HuH-7 (cell line): ENCODE results near the gene NDUFAF8.
"Not testable (repeated sequence)": the region's sequence is repeated elsewhere in the genome, so short reads cannot be mapped to it uniquely, and the experiment has no call there.

Source experiments
- DNase-seq: peaks from one replicate; pipeline ENCODE4 v3.0.0; 2011; ENCODE audit warnings: low spot score

NDUFAF8 gene

DNA sequence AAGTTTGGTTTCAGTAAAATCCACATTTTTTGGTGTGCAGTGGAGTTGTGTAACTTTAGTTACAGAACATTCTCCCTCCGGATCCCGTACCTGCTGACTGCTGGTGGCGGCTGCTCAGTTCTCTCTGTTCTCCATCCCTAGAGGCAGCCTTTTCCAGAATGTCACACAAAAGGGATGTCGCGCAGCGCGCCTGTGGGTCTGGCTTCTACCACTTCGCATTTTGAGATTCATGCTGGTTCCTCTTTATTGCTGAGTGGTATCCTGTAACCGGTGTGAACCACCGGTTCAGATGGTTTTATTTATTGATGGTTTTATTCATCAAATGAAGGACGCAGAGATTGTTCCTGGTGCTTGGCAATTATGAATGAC, 15.4 kb upstream of the NDUFAF8 start:
- DNase-seq, result no peak

DNA sequence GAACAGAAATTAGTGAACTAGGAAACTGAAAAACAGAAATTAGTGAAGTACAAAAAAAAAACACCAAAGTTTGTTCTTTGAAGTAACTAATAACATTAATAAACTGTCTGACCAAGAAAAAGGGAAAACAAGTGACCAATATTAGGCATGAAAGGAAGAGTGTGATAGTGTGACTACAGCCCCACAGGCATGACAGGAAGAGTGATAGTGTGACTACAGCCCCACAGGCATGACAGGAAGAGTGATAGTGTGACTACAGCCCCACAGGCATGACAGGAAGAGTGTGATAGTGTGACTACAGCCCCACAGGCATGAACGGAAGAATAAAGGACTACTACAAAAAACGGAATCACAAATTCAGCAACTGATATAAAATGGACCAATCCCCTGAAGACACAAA, 11.5 kb upstream of the NDUFAF8 start:
- not testable (repeated sequence) for DNase-seq

DNA sequence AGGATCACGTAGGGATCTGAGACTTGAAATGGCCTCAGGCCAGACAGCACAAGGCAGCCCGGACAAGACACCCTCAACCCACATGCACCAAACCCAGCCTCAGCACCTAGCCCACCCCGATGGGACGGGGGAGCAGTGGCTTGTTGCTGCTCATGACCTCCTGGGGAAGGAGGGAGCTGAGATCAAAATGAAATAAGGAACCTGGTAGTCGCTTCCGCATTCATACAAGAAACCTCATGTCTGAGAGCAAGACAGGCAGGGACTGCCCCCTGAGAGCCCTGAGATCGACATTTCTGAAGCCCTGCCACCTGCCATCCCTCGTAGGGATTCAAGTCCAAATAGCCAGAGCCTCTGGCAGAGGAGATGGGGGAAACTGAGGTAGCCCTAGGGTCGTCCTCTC, 10.7 kb upstream of the NDUFAF8 start:
- DNase-seq, result no peak

DNA sequence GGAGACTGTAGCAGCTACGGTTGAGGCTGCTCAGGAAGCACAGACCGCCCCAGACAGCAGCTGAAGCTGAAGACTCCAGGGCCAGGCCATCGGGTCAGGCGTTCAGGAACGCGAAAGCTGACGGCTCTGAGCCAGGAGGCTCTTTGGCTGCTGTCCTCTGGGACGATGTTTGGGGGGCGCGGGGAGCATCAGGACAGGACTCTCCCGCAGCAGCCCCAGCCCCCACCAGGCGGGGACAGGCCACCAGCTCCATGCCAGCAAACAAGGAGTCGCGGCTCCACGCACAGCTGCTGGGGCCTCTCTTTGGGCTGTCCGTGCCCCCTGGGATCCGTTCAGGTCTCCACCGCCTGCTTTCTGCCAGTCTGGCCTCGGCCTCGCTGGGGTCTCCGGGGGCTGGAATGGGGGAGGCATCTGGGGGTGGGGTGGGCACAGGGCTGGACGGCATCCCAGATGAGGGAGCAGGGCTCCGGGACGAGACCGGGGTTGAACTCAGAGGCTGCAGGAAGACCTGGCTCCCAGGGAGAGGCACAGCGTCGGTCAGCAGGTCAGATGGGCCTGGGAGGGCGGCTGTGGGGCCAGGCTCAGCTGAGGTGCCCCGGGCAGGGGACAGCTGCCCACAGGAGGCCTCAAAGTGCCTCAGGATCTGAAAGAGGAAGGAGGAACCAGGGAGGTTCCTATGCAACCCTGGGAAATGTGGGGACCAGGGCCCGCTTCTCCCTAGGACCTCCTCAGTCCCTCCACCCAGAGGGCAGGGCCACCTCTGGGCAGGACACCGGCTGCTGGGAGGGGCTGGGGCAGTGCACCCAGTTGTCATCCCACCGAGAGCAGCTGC, 10.1 kb upstream of the NDUFAF8 start:
- DNase-seq, result no peak

DNA sequence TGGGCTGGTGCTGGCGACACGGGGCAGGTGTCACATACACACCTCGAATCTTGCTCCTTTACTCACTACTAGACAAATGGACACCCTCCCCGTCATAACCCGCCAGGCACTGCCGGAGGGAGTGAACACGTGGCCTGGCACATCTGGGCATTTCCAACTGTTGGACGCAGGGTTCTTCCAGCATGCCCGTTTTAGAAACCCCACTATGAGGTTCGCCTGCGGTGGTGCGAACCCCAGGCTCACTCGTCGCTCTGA, 9.5 kb upstream of the NDUFAF8 start:
- no peak for DNase-seq

DNA sequence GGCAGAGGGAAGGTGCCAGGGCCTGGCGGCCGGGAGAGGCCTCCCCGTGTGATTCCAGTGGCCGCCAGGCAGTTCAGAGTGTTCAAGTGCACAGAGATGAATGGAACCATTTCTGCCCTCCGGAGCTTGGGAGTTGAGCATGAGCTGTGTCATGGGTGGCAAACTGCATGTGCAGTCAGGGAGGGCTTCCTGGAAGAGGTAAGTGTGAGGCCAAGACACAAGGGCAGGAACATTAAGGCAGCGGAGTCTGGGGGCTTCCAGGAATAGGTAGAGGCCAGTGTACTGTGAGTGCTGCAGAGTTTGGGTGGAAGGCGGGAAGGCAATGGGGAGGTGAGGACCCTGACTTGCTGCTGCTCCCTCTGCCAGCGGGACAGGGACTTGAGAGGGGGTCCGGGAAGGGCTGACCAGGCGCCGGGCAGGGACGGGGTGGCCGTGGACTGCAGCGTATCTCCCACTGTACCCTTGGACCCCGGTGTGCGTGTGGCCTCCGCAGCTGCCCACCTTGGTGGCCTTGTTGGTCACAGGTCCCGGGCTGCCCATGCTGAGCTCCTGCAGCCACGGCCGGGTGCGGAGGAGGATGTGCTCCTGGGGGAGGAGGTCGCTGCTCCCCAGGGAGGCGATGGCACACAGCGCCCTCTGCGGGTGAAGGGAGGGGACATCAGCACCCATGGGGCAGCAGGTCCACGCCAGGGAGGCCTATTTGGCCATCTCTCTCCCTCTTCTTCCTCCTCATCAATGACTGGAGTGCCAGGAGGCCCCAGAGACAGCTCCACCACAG, 8.9 kb upstream of the NDUFAF8 start:
- DNase-seq, result peak; percentile 92

DNA sequence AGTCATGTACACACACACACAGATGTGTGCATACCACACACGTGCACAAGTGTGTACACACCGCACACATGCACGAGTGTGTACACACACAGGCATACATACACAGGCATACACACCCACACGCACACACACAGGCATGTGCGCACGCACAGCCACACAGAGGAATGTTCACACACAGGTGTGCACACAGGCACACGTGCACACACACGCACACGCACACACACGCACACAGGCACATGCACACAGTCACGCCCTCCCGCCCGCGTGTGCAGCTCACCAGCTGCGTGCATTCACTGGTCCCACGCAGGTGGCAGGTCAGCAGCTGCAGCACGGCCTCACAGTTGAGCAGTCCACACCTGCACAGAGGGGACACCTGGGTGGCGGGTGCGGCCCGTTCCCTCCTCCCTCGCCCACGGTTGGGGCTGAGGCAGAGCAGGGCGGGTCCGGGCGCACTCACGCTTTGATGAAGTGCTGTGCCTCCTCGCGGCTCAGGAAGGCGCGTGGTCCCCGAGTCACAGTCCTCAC, 7.9 kb upstream of the NDUFAF8 start:
- no peak for DNase-seq

DNA sequence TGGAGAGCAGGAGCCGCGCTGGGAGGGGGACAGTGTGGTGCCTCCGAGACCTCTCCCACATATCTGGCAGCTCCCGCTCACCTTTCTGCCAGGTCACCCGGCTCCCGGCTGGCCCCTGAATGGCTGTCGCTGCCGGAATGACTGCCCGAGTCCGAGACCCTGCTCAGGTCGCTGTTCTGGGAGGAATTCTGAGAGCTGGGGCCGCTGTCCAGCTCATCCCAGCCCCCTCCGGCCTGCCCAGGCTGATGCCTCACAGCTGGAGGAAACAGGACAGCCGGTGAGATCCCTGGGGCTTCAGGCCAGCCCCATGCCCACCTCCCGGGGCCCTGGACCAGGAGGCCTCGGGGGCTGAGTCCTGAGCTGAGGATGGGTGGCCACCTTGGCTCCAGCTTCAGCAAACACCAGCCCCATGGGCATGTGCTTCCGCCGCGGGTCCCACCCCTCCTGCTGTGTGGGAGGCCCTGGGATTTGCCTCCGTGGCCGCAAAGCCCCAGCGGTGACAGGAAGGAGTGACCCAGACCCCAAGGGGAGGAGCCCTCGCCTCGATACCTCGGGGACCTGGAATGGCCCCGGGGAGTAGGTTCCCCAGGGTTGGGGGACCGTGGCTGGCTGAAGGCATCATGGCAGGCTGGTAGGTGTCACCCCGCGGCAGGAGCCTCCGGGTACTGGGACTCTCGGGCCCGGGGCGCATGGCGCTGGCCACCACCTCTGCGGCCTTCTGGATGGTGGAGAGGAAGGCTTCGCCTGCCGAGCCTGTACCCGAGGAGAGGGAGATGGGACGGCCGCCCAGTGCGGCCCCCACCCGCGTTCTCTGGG, 7.1 kb upstream of the NDUFAF8 start:
- no peak for DNase-seq

DNA sequence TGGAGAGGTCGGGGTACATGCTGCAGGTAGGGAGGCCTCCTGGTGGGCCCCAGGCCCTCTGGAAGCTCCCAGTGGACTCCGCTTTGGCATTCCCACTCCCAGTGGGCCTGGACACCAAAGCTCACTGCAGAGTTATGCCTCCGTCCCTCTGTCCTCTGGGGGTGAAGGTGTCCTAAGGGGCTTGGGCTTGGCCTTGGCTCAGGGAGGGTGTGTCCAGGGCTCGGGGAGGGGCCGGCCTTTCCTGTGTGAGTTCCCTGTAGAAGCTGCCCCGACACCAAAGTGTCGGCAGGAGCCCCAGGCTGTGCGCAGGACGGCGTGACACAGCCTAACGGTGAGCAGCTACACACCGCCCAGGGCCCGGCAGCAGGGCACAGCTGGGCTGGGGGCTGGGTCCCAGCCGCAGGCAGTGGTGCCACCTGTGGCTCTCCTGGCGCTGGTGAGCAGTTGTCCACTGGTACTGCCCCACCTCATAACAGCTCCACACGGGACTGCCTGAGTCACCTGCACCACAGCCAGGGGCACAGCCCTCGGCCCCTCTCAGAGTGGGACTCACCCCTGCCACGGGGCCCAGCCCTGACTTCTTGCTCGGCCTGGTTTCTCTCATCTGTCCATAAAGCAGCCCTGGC, 6.4 kb upstream of the NDUFAF8 start:
- DNase-seq, result no peak

DNA sequence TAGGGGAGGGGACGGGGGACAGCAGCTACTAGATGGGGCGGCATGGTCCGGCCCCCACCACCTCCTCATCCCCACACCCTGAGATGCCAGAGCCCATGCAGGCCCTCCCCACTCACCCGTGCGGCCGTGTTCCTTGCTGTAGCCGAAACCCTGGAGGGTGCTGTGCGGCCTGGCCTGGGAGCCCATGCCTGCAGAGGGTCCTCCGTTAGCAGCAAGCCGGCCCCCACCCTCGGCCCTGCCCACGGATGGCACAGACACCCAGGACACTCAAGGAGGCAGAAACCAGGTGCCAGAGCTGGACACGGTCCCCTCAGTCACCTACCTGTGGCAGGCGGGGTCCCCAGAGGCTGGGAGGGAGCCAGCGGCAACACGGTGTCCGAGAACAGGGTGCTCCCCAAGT, 5.8 kb upstream of the NDUFAF8 start:
- DNase-seq, result no peak

DNA sequence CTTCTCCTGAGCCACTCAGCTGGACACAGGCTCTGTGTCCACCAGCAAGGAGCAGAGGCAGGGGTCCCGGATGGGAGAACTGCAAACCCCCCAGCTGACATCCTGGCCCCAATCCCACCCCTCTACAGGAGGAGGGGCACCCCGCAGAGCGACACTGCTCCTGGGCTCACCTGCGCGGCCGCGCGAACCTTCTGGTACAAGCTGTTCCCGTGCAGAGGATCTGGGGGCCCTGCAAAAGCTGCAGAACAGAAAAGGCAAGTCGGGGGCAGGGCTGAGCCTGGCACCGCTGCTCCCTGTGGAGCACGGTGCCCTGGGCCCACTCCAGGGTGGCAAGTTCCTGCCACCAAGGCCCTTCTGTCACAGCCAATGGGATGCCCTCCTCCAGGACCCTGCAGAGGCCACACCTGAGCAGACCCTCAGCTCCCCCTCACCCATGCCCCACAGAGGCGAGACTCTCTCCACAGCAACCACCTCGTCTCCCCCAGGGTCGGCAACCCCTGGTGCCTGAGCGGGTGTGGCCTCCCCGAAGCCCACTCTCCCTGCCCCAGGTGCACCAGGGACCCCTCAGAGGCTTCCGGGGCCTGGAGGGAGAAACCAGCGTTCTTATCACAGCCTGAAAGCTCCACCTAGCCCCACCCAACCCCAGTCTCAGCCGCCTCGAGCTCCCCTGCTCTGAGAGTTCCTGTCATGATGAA, 5.2 kb upstream of the NDUFAF8 start:
- DNase-seq, result no peak

DNA sequence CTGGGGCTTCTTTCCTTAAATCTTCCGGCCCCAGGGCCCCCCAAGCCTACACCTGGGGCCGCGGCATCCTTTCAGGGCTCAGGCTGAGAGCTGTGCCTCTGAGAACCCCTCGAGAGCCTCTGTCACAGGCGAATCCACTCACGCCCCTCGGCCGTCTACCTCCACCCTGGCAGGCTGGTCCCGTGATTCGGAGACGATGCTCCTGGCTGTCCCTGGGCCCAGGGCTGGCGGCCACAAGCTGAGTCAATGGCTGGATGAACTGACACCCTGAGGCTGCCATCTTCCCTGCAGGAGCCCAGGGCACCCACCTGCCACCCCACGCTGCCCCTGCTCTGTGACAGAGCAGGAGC, 4.6 kb upstream of the NDUFAF8 start:
- no peak for DNase-seq

DNA sequence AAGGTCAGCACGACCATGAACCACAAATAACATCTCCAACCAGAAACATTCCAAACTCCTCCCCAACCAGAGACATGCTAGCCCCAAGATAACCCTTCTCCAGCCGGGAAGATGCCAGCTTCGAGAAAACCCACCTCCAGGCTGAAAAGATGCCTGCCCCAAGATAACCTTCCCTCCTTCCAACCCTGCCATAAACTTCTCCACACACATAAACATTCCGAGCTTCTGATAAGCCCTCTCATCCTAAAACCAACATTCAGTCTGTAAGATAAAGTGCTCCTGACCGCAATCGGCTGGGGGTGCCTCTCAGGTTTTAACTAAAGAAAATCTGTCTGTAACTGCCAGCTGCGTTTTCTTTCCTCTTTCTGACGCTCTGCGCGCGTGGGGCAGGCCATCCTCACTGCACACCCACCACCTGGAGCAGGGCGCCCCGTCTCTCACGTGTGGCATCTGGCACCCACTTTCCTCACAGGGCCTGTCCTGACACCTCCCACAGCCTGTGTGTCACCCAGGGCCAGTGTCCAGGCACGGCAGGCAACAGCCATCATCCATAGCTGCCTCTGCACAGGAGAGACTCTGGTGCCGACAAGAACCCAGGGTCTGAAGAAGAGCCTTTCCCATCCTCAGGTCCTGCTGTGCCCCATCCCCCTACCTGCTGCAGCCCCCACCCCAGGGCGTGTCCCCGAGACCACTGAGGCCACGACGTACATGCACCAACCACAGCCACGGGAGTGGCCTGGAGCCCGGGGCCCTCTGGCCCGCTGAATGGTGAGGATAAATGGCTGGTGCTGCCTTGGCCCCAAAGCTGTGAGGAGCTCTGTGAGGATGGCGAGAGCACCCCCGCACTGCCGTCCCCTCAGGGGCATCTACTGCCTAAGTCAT, 3.9 kb upstream of the NDUFAF8 start:
- no peak for DNase-seq

DNA sequence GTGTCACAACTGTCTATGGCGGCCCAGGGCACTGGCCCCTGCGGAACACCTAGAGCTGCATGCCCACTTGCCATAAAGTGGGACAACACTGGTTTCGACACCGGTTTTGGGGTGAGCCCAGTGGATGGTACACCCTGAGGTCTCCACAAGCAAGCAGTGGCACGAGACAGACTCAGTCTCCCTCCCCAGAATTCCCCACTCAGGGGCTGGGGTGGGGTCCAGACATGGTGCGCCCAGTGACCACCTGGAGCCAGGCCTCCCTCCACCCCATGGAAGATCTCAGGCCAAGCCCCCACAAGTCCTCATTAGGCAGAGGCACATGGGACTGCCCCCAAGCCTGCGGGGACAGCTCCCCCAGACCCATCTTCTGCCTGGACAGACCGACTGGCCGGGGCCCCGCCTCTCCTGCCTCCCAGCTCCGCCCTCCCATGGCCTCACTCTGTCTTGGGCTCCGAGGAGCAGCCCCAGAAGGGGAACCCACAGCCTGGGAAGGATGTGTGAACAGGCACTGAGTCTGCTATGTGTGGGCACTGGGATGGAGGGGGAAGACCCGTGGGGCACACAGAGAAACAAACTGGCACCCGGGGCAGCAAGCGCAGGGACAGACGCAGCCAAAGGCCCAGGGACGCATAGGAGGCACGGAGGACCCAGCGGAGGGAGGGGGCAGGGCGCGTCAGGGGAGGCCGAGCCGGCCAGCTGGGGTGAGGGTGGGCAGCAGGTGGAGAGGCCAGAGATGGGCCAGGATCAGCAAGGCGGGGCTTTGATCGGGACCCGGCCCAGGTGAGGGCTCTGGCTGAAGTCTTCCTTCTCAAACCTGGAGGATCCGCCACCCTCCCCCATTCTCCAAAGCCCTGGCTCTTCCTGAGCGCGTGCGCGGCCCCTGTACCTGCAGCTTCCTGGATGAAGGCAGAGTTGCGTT, 3.0 kb upstream of the NDUFAF8 start:
- no peak for DNase-seq

DNA sequence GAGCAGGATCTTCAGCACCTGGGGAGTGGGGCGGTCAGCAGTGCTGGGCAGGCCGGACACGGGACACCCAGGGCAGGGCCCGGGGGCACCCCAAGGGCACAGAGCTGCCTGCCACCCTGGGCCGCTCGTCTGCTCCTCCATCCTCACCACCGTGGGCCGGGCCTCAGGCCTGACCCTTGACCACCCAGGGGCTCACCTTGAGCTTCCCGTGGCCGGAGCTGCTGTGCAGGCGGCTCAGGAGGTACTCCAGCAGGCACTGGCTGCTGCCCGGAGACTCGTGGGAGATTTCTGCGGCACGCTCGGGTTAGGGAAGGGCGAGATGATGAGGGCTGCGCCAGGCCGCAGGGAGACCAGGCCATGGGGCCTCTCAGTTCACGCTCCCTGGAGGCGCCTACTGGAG, 2.3 kb upstream of the NDUFAF8 start:
- no peak for DNase-seq

DNA sequence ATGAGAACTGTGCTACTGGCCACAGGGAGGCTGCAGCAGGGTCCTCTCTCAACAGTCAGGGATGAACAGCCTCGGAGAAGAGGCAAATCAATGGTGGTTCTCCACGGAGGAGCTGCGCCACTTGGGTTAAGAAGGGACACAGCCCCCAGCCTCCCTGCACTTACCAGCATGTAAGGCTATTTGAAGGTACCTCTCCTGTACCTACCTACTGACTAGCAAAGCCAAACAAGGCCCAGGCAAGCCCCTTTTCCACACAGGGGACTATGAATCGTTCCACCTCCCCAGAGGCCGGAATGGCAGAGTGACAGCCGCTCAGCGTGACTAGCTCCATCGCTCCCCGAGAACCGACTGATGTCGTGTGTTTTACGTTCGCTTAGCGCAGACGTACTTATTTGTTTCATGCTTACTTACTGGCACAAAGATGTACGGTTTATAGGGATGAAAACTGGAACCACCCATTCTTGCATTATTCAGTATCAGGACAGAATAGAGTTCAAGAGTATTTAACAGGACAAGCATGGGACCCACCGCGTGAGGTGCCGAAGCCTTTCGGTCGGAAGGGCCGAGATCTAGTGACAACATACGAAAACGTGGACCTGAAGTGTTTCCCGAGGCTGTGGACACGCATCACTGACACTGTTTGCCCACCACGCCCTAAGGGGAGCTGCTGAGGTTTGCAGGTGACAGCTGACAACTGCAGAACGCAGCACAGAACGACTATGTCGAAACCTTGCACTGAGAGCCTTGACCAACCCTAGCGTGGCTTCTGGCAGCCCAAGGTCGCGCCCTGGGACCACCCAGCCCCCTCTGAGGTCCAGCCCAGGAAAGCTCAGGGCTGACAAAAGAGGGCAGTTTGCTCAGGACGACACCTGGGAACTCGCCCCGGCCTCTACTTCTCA, 1.3 kb upstream of the NDUFAF8 start:
- DNase-seq, result no peak

DNA sequence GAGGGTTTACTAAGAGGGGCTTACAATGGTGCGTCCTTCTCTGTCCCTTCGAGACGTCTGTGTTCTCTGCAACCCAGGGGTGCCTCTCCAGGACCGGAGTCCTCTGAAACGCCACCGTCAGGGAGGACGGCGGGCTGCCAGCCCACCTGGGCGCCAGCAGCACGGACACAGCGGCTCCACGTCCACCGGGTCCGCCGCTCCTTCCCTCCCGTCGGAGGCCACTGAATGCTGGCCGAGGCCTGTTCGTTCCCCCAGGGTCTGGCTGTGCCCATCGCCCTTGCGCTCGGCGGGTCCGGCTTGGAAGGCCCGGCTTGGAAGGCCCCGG, 666 bp upstream of the NDUFAF8 start:
- DNase-seq, result no peak

DNA sequence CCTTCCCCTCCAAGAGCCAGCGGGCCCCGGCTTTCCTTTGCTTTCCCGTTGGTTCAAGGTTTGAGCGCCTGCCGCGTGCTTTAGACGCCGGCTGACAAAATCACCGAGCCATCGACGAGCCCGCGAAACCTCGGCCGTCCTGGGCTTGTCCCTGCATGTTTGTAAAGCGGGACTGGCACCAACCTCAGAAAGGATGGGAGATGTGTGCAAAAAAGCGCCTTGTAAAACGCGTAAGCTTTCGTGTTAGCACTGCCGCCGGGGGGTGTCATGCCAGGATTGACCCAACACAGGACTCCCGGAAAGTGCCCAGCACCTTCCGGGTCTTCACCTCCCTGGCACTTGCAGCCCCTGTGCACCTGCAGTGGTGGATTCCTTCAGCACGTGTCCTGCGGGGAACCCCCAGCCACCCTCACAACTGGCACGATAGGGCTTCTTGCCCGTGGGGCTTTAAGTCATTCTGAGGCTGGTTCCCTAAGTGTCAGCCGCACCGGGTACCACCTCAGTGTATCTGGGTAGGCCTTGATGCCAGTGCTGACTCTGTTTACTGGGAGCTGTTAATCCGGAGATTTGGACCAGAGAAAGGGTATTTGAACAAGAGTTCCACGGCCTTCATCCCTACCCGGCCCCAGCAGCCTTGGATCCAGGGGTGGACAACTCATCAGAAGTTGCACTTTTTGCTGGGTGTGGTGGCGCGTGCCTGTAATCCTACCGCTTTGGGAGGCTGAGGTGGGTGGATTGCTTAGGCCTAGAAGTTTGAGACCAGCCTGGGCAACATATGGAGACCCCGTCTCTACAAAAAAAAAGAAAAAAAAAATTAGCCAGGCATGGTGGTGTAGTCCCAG, 817 bp downstream of the NDUFAF8 start:
- no peak for DNase-seq
